Astrocyte of the hippocampus (primary cell): ENCODE results near the gene ICOS.
"Not testable (repeated sequence)": the region's sequence is repeated elsewhere in the genome, so short reads cannot be mapped to it uniquely, and the experiment has no call there.

ENCODE experiments used
- DNase-seq: peaks from one replicate; pipeline ENCODE4 v3.0.0; 2011; ENCODE audit warnings: low read depth, low spot score

The ICOS gene

GRCh38 chr2:203918264-203918663 lies 18.3 kb upstream of the ICOS start:
- DNase-seq = no peak

GRCh38 chr2:203918839-203919238 lies 17.7 kb upstream of the ICOS start:
- DNase-seq = no peak

GRCh38 chr2:203925512-203926158 lies 10.9 kb upstream of the ICOS start:
- no peak for DNase-seq

- peak; percentile 22 for DNase-seq
Observed at GRCh38 chr2:203928849-203929248, 7.7 kb upstream of the ICOS start.

GRCh38 chr2:203931262-203931661 lies 5.3 kb upstream of the ICOS start:
- DNase-seq = not testable (repeated sequence)

- no peak for DNase-seq
Observed at GRCh38 chr2:203934041-203934492, 2.5 kb upstream of the ICOS start.

GRCh38 chr2:203934711-203935438 lies 1.7 kb upstream of the ICOS start:
- DNase-seq = no peak

GRCh38 chr2:203935568-203935967 lies 995 bp upstream of the ICOS start:
- DNase-seq = no peak

GRCh38 chr2:203936949-203937348 lies 386 bp downstream of the ICOS start:
- no peak for DNase-seq

GRCh38 chr2:203937788-203938187 lies 1.2 kb downstream of the ICOS start:
- DNase-seq = no peak

GRCh38 chr2:203940039-203940438 lies 3.5 kb downstream of the ICOS start:
- DNase-seq = no peak

GRCh38 chr2:203943493-203944382 lies 7.2 kb downstream of the ICOS start:
- not testable (repeated sequence) for DNase-seq

- DNase-seq = no peak
Observed at GRCh38 chr2:203948733-203949132, 12.2 kb downstream of the ICOS start.

GRCh38 chr2:203949228-203949627 lies 12.7 kb downstream of the ICOS start:
- DNase-seq = peak; percentile 18

- DNase-seq = peak; percentile 14
Observed at GRCh38 chr2:203951366-203951902, 14.9 kb downstream of the ICOS start.

- no peak for DNase-seq
Observed at GRCh38 chr2:203959265-203959664, 22.7 kb downstream of the ICOS start.

GRCh38 chr2:203959672-203960071 lies 23.1 kb downstream of the ICOS start:
- DNase-seq = no peak

GRCh38 chr2:203960811-203961210 lies 24.2 kb downstream of the ICOS start:
- DNase-seq = no peak

- not testable (repeated sequence) for DNase-seq
Observed at GRCh38 chr2:203965190-203965589, 28.6 kb downstream of the ICOS start.

- DNase-seq = no peak
Observed at GRCh38 chr2:203971251-203971650, 34.7 kb downstream of the ICOS start.

GRCh38 chr2:203972066-203972465 lies 35.5 kb downstream of the ICOS start:
- peak; percentile 10 for DNase-seq

GRCh38 chr2:203973000-203973399 lies 36.4 kb downstream of the ICOS start:
- no peak for DNase-seq
